NCI-H1105 treated with DMSO at 0.1 percent for 48 hours (cell line): ENCODE data around the gene CIART.
"Not testable (repeated sequence)": the region's sequence is repeated elsewhere in the genome, so short reads cannot be mapped to it uniquely, and the experiment has no call there.

ENCODE experiments used
- DNase-seq: peaks from one replicate; lab custom pipeline; 2025; lab: John Stamatoyannopoulos, UW

CIART gene

GRCh38 chr1:150309758-150310508 lies 27.6 kb downstream of the CIART start:
- DNase-seq, result peak; percentile 69

GRCh38 chr1:150311762-150312161 lies 29.4 kb downstream of the CIART start:
- DNase-seq, result no peak

GRCh38 chr1:150314691-150315090 lies 32.3 kb downstream of the CIART start:
- not testable (repeated sequence) for DNase-seq

DNA sequence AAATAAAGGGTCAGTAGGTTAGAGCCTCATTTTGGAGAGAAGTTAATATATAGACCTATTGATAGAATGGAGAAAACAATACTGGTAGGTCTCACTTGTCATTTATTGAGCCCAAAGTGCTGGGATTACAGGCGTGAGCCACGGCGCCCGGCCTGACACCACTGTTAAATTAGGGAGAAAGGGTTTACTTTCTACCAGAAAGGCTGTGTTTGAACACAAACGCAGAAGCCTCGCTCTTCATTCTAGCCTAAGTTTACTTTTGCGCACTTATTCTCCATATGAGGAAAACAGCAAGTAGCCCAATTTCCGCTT lies 38.3 kb downstream of the CIART start:
- no peak for DNase-seq

DNA sequence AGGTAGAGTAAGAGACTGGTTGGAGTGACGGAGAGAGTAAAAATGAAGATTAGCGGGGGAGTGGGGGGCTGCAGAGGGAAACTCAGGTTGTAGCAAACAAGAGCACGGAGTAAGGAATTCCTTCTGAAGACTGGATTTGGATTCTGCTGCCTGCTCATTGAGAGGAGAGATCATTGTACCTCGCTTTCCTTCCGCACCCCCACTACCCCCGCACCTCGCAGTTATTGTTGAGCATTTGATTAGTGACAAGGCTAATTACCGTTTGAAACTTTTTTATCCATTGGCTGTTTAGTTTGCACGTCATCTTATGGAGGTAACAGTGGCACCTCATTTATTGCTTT lies 39.4 kb downstream of the CIART start:
- no peak for DNase-seq

DNA sequence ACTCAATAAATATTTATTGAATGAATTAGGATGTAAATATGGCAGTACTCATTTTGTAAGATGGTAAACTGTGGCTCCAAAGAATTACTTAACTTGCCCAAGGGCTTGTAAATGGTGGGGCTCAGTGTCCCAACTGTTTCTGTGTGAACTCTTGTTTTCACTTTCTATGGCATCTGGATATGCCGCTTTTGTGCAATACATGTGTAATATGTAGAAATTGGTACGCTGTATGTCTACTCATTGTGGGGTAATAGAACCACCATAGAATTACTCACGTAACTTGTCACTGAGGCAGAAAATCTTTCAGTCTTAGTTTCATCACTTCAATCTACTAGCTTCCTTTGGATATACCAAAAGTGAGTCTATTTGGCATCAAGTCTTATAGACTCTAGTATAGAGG lies 40.0 kb downstream of the CIART start:
- no peak for DNase-seq

GRCh38 chr1:150332651-150333290 lies 50.4 kb downstream of the CIART start:
- no peak for DNase-seq
